Stimulated activated CD8-positive, alpha-beta memory T cell treated with anti-CD3 and anti-CD28 coated beads, Interleukin-7, amount 100 ng/mL, for 48 hours (primary cell): ENCODE measurements around the gene NR3C2.

ENCODE experiments used
- DNase-seq, 2 donors: peaks; one replicate each; pipeline ENCODE4 v3.0.0-alpha.2; 2020; ENCODE audit warnings: low read depth in 1 of 2; ENCODE audit errors: extremely low read depth in 1 of 2

Gene NR3C2

DNA sequence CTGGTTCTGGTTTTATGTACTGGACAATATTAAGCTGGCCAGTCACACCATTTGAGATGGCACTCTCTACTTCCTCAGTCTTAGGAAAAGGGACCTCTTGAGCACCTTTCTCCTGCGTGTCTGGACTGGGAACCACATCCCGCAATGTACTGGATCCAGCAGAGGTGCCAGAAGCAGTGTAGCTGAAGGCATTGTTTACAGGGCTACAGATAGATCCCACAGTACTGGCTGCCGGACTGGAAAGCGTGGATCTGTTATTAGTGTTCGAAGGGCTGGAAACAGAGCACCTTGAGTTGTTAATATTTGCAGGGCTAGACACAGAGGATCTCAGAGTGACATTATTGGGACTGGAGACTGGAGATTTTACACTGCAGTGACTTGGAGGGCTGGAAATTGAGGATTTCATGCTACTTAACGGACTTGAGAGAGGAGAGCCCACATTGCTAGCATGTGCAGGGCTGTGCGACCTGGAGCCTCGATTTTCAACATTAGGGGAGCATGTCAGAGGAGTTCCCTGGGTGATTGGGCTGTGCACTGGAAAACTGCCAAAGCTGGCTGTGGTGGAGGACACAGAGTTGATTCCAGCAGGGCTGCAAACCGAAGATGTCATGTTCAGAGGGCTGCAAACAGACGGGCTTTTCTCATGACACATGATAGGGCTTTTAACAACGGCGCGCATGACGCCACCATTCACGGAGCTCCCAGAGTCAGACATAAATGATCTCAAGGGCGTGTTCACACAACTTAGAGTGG is 6.4 kb downstream of the NR3C2 start:
- no peak for DNase-seq

DNA sequence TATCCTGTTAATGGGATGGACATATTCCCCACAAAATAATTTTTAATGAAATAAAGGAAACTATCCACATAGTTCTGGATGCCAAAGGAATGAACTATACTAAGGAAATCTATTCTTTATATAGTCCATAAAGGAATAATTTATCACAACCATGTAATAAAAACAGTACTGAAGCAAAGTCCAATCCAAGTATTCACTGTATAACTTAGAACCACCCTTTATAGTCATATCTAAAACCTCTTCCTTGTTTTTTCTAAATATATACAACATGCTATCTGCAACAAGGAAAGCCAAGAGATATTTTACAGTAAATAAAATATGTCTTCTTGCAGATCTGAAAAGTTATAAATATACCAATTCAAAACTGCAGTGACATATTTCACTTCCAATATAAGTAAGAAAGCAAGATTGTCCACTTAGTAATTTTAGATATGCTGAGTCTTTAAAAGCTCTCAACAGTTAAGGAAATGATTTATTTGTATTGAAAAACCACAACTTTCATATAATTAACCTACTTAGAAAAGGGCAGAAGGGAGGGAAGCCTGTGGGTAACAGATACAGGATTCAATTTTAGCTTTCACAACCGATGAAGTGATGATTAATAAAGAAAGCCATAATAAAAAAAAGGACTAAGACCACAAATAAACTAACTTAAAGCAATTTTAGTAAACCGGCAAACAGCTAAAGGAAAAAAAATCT is 8.0 kb downstream of the NR3C2 start:
- no peak for DNase-seq

DNA sequence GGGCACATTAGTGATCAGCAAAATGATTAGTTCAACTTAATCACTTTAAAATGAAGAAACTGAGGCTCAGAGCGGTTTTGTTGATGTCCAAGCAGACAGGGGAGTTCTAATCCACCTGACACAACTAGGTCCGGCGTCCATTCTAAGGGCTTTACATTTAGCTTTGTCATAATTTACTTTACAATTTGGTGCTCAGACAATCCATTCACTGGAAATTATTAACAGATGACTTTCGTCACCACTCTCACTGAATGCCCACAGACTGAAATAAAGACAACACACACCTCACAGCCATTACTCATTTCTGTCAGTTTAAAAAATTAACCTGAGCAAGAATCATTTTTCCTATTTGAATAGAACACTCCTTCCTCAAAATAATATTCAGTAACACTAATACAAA is 10.8 kb downstream of the NR3C2 start:
- no peak for DNase-seq

DNA sequence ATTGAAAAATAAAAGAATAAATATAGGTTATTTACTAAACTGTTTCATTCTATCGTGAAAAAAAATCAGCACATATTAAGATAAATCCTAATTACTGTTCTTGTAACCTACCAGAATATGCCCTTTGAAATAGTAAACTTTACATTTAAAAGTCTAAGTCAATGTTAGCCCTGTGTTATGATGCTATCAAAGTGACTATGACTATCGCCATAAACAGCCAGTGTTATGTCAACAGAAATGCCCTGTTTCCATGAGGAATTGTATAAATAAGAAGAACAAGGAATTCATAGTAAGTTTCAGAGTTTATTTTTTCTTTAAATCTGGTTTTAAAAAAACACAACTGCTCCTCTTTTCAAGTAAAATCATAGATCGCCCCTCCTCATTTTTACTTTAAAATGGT is 11.4 kb downstream of the NR3C2 start:
- DNase-seq: no peak

DNA sequence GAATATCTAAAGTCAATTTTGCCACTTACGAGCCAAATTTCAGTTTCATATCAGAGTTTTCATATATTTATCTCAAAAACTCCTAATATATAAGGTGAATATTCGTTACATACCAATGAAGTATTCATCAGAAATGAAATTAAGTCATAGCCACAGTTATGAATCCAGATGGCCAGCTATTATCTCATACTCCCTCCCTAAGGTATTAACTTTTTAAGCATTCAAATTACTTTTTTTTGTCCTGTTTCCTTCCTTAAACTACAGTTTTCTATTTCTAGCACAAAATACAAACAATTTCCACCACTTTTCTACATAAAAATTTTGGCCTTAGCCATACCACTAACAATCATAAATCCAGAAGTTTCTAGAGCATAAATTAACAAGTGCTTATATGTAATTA is 13.0 kb downstream of the NR3C2 start:
- DNase-seq: no peak

DNA sequence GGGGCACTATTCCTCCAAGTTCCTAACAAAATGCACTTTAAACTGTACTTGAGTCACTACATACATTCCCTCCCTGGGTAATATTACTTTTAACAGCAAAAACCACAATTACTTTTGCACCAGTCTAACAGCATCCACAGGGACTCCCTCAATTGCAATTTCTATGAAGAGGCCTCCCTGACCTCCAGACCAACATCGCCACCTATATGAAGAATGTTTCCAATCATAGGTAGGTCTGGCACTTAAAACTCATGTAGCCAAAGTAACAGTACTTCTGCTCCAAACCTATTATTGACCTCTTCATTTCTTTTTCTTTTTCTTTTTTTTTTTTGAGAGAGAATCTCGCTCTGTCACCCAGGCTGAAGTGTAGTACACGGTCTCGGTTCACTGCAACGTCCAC is 15.6 kb downstream of the NR3C2 start:
- no peak for DNase-seq

DNA sequence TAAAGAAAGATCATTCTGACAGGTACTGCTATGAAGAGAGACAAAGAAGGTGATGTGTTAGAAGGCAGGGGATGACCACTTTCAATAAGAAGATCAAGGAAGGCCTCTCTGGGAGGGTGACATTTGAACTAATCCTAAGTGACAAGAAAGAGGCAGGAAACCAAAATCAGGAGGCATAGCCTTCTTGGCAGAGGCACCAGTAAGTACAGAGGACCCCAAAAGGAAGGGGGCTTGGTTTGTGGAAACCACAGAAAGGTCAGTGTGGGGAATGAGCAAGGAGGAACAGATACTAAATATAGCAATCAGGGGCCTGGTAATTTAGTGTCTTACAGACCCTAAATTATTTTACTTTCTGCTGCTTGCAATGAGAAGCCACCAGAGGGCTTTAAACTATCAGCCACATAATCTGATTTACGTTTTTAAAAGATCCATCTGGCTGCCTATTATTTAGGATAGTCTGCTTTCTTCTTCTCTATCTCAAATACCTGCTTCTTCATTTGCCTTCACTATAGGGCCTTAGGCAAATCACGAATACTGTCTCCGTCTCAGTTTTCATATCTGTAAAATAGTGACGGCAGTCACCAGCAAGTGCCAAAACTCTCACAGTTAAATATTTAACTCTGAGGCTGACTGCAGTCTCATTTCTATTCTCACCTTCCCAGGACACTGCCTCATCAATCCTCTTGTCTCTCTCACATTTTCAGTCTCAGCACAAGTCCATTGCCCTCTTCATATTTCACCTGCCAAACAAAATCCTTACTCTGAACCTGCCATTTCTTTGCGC is 16.7 kb downstream of the NR3C2 start:
- no peak for DNase-seq

DNA sequence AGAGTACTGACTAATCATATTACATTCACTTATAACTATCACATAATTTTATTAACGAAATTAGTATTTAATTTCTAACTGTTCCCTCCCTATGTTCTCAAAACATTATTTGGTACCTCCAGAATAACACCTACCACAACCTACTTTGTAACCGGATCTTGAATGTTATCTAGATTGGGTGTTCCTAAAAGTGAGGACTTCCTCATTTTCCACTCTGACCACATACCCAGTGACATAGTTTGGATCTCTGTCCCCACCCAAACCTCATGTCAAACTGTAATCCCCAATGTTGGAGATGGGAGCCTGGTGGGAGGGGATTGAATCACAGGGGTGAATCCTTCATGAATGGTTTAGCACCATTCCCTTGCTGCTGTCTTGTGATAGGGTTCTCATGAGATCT is 21.8 kb downstream of the NR3C2 start:
- DNase-seq: no peak

DNA sequence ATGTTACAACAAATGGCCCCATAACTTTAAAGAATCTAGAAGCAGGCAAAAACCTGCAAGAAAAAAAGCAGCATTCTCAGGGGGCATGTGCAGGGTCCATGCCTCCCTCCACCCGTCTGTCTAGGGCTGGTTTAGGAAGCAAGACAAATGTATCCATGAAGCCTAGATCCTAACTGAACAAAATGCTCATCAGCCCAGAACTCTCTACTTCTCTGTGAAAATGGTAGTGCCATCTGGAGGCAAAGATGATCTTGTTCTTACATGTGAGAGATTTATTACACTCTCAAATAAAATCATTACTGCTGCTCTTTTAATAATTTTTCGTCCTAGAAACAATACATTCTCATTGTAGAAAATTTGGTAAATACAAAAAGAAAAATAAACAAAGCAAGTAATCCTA is 26.7 kb downstream of the NR3C2 start:
- no peak for DNase-seq

DNA sequence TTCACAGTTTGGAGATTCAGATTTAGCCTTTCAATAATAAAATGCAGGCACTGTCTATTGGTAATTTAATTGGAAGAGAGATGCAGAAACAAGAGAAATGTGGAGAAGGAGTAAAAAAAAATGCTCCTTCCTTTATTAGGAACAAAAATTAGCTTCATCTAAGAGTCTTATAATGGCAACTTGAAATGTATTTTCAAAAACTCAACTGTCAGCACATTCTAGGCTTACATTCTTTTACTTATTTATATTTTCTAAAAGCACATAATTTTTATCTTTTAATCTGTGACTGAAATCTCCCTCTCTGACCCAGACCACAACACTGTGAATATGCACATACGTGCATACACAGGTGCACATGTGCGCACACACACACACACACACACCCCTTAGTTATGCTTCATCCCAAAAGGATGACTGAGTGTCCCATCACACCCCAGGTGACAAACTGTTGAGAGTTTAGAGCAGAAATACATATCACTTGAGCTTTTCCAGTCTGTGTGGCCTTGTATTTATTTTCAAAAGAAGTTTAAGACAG is 29.7 kb downstream of the NR3C2 start:
- DNase-seq: no peak

DNA sequence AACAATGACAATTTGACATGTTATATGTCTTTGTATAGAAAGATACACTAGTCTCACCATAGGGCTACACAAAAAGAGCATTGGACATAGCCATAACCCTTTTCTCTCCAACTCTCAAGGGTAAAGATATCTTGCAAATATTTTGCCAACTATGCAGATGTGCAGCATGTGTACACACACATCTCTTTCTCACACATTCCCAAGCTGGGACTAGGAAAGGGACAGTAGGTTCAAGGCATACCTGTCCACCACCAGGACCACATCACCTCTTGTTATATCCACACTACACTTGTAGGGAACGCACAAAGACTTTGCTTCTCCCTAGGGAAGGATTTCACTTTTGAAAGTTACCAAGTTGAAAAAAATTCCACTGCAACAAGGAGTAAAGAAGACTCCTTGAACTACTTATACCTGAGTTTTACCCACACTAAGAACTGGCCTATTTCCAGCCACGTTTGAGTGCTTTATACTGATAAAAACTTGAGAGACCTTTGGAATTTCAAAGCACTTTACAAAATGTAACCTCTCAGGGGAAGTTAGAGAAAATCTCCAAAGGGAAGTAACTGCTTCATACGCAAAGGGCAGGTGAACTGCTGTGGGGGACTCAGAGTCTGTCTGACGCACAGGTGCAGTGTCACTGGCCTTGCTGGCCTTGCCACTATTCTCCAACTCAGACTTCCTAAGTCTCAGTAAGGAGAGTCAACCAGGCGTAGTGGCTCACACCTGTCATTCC is 36.9 kb downstream of the NR3C2 start:
- no peak for DNase-seq

DNA sequence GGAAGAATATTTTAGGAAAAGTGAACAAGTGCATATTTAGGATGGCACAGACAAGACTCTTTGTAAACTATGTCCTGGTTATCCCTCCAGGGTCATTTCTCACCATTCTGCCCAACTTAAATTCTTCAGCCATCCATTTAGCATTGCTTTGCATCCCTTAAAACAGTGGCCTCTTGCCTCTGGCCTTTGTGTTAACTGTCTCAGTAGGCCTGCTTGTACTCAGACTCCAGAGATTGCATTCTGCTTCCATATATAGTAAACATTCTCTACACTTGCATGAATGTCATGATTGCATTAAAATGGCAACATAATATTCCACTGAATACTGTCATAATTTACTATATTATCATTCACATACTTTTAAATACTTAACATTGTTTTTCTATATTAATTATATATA is 43.2 kb downstream of the NR3C2 start:
- no peak for DNase-seq

DNA sequence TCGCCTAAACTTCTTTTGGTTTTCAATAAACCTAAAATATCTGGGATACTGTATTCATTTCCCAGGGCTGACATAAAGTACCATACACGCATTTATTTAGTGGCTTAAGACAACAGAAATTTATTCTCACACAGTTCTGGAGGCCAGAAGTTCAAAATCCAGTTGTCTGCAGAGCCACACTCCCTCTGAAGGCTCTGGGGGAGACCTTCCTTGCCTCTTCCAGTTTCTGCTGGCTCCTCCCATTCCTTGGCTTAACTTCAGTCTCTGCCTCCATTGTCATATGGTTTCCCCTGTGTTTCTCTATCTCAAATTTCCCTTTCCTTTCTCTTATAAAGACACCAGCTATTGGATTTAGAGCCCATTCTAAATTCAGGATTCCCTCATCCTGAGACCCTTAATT is 44.4 kb downstream of the NR3C2 start:
- DNase-seq: no peak

DNA sequence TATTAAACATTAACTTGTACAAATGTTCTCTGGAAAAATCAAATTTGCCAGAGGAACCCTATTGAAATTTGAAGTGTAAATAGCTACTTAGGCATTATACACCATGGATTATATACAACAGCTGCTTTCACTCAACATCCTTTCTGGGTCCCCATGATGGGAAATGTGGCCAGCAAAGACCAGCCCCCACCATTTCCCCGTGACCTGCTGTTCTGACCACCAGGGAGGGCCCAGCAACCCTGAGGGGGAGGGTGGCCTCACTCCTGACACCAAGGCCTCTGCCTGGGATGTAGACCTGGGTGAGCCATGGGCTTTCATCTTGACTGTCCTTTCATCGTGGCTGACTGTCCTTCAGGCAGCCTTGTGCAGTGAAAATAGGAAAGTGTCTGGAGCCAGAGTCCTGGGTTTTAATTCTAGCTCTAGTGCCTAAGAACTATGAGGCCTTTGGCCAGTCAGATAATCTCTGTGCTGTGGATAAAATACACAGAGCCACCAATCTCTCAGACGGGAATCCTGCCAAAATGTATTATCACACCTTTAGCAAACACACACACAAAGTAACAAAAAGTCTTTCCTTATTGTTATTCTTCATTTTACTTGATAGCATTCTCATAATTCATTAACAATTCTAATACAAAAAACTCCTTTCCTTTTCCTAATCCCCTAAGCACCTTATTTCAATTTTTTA is 45.1 kb downstream of the NR3C2 start:
- DNase-seq: no peak

DNA sequence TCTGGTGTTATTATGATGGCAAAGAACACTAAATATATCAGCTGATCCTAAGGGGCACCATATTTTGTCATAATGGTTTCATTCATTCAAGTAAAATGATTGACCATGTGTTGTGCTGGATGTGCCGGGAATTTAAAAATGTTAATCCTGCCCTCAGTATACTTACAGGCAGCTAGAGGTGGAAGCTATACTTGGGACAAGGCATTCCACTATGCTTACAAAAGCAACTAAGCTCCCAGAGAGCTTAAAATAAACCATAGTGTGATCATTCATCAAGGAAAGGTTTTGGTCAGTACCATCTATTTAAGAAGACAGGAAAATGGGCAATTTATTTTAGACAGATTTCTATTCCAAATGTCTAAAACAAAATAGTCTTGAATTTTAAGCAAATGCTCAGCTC is 46.4 kb downstream of the NR3C2 start:
- DNase-seq: no peak

DNA sequence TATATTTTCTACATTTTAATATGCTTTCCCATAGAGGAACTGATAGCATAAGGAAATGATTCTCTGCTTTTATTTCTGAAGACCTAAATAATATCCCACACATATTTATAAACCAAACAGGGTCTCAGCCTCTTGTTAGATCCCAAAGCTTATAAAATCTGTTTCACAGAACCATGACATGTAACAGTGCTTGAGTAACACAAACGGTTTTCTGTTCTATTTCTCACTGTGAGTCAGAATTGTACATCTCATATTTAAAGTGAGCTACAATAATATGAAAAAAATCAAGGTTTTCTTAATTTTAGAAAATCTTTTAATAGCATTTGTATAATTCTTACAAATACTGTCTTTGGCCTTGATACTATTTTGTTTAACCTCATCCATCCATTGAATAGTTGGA is 51.2 kb downstream of the NR3C2 start:
- no peak for DNase-seq

DNA sequence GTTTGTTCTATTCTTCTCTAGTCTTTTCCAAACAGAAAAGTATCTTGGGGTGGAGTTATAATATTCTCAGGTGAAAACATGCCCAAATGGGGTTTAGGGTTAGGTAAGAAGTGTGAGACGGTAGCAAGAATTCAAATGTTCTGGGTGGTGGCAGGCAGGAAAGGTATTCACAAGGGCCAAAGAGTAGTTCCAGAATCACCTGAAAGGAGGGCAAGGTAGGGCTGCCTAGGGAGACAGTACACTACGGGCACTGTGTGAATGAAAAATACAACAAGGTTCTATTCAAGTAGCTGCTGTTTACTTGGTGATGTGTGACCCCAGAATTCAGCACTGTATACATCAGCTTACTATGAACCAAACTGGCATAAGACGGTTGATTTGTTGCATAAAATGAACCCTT is 51.9 kb downstream of the NR3C2 start:
- DNase-seq: no peak

DNA sequence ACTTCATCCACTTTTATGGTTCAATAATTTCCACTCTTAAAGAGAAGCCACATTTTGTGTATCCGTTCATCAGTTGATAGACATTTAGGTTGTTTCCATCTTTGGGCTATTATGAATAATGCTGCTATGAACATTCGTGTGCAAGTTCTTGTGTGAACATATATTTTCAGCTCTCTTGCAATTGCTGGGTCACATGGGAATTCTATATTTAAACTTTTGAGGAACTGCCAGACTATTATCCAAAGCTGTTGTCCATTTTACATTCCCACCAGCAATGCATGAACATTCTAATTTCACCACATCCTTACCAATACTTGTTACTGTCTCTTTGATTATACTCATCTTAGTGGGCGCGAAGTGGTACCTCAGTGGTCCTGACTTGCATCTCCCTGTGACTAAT is 61.9 kb downstream of the NR3C2 start:
- DNase-seq: no peak

DNA sequence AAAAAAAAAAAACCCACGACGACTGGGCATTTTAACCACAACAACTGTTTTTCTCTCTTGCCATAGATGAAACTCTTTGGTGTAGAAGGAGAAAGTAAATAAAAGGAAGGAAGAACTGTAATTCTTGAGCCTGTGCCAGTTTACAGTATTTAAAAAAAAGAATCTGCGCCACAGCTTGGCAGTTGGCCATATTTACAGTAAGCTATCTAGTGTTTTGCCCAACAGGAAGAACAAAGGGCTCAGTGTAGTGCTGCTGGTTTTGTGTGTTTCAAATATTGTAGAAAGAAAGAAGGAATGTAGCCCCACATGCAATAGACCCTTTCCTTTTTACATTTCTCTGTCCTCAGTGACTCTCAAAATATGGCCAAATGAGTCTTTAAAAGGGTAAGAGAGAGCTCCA is 66.1 kb downstream of the NR3C2 start:
- no peak for DNase-seq

DNA sequence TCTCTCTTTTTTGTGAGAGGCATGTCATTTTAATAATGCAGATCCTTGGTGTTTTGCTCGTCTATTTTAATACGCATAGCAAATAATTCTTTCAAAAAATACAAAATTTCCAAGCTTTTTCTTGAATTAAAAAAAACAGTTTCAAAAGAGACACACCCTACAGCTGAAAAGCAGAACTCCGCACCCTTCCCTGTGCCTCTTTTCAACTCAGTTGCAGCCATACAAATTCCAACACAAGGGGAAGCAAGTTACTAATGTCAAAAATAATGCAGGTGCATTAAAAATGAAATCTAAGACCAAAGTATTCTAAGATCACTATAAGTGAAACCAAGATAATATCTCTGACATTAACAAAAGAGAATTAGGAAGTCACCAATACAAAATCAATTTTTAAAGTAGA is 66.6 kb downstream of the NR3C2 start:
- no peak for DNase-seq
